ENCODE results near the gene IFIT1.
"Not testable (repeated sequence)": the region's sequence is repeated elsewhere in the genome, so short reads cannot be mapped to it uniquely, and the experiment has no call there.

The IFIT1 gene

DNA sequence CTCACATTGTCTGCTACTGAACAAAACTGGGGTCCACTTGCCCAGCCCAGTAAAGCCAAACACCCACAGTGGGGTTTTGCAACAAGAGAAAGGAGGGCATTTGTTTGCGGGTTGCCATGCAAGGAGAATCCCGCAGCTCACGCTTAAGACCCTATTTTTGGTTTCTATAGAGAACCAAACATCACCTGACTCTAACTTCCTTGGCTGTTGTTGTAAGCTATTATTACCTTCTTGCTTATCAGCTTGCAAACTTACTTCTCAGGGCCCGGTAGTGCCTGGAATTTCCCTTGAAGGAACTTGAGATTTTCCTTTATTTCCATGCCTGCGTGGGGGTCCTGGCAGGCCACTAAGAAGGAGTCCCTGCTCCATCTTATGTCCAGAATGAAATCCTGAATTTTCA, 43.9 kb upstream of the IFIT1 start:
- no peak overlapping the region for H3K27ac ChIP-seq (ENCODE audit: low read depth, low read length)

DNA sequence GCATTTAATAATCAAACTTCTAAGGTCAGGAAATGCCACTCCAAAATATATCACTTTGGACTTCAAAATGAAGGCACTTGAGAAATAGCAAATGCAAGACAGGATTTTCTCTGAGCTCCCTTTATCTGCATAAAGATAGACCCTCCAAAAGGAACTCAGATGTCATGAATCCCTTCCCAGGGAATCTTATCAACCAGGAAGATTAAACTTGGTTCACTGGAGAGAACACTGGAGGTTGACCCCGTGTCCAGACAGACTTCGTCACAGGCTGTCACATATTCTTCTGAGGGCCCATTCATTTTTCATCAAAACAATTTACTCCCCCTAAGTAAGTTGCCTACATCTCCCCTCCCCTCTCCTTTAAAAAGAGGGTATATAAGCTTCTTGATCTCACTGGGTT, 43.4 kb upstream of the IFIT1 start:
- H3K4me3 ChIP-seq (ENCODE audit: low read length): no peak overlapping the region
- H3F3A ChIP-seq (ENCODE audit: control insufficient read depth, insufficient read depth): no peaks in the 10 kb centered on the region
- H3K4me1 ChIP-seq (ENCODE audit: control insufficient read depth, low read length): no peaks in the 10 kb centered on the region
- H3K27me3 ChIP-seq (ENCODE audit: control insufficient read depth, low read length): peaks cover 18% of the 10 kb centered on the region
- H3K79me2 ChIP-seq (ENCODE audit: control insufficient read depth, low read length): no peaks in the 10 kb centered on the region
- H3K9me3 ChIP-seq (ENCODE audit: control insufficient read depth, insufficient read depth, low read length): no peaks in the 10 kb centered on the region
- no peak overlapping the region for H3K4me2 ChIP-seq (ENCODE audit: low read length)
- TF ChIP-seq, protein P1, sequence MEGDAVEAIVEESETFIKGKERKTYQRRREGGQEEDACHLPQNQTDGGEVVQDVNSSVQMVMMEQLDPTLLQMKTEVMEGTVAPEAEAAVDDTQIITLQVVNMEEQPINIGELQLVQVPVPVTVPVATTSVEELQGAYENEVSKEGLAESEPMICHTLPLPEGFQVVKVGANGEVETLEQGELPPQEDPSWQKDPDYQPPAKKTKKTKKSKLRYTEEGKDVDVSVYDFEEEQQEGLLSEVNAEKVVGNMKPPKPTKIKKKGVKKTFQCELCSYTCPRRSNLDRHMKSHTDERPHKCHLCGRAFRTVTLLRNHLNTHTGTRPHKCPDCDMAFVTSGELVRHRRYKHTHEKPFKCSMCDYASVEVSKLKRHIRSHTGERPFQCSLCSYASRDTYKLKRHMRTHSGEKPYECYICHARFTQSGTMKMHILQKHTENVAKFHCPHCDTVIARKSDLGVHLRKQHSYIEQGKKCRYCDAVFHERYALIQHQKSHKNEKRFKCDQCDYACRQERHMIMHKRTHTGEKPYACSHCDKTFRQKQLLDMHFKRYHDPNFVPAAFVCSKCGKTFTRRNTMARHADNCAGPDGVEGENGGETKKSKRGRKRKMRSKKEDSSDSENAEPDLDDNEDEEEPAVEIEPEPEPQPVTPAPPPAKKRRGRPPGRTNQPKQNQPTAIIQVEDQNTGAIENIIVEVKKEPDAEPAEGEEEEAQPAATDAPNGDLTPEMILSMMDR (IDR thresholded peaks at IDR 0.05; ENCODE audit: low read depth, low read length, poor library complexity, severe bottlenecking): no peak
- TF ChIP-seq EZH2phosphoT487 (IDR thresholded peaks at IDR 0.05; ENCODE audit: borderline replicate concordance, low read length): no peak
- H3K27ac ChIP-seq (ENCODE audit: low read depth, low read length): no peak overlapping the region
- H4K20me1 ChIP-seq (ENCODE audit: control insufficient read depth, insufficient read depth, low read depth, low read length): no peaks in the 10 kb centered on the region
- no peaks in the 10 kb centered on the region for H3K9me2 ChIP-seq (replicated peaks; ENCODE audit: control insufficient read depth, low read length)
- no peaks in the 10 kb centered on the region for H3K36me3 ChIP-seq (ENCODE audit: control insufficient read depth, low read length)

More for the DNA sequence above, 43.9 kb upstream of the IFIT1 start:
- H4K20me1 ChIP-seq (ENCODE audit: control insufficient read depth, insufficient read depth, low read depth, low read length): no peaks in the 10 kb centered on the region
- TF ChIP-seq EZH2phosphoT487 (IDR thresholded peaks at IDR 0.05; ENCODE audit: borderline replicate concordance, low read length): no peak
- TF ChIP-seq, protein P1 (IDR thresholded peaks at IDR 0.05; ENCODE audit: low read depth, low read length, poor library complexity, severe bottlenecking): no peak
- H3K9me2 ChIP-seq (replicated peaks; ENCODE audit: control insufficient read depth, low read length): no peaks in the 10 kb centered on the region
- no peak overlapping the region for H3K4me3 ChIP-seq (ENCODE audit: low read length)
- no peaks in the 10 kb centered on the region for H3K36me3 ChIP-seq (ENCODE audit: control insufficient read depth, low read length)
- no peaks in the 10 kb centered on the region for H3K79me2 ChIP-seq (ENCODE audit: control insufficient read depth, low read length)
- H3K27me3 ChIP-seq (ENCODE audit: control insufficient read depth, low read length): peaks cover 18% of the 10 kb centered on the region
- H3K4me1 ChIP-seq (ENCODE audit: control insufficient read depth, low read length): no peaks in the 10 kb centered on the region
- H3F3A ChIP-seq (ENCODE audit: control insufficient read depth, insufficient read depth): no peaks in the 10 kb centered on the region
- H3K9me3 ChIP-seq (ENCODE audit: control insufficient read depth, insufficient read depth, low read length): no peaks in the 10 kb centered on the region
- no peak overlapping the region for H3K4me2 ChIP-seq (ENCODE audit: low read length)

DNA sequence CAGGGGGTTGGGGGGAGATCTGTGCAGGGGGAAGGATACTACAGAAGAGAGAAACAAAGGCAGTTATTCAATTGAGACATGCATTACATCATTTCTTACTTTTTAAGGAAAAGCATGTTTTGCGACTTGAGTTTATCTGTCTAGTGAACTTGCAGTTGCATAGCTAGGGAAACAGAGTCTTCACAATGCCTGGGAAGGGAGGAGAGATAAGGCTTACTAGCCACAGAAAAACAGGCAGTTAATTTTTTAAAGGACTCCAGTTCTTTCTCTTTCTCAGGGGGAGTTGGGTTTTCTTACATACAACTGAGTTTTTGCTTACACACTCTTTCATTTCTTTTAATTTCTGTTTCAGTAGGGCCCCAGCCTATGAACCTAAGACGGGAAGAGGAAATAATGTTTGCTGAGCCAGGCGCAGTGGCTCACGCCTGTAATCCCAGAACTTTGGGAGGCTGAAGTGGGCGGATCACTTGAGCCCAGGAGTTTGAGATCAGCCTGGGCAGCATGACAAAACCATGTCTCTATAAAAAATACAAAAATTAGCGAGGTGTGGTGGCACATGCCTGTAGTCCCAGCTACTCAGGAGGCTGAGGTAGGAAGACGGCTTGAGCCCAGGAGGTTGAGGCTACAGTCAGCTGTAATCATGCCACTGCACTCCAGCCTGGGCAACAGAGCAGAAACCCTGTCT, 41.6 kb upstream of the IFIT1 start:
- H3K9me2 ChIP-seq (replicated peaks; ENCODE audit: control insufficient read depth, low read length); H3K36me3 ChIP-seq (ENCODE audit: control insufficient read depth, low read length); H4K20me1 ChIP-seq (ENCODE audit: control insufficient read depth, insufficient read depth, low read depth, low read length); H3K4me1 ChIP-seq (ENCODE audit: control insufficient read depth, low read length); H3K9me3 ChIP-seq (ENCODE audit: control insufficient read depth, insufficient read depth, low read length); H3K79me2 ChIP-seq (ENCODE audit: control insufficient read depth, low read length); H3K27ac ChIP-seq (ENCODE audit: low read depth, low read length); H3K4me2 ChIP-seq (ENCODE audit: low read length); H3K4me3 ChIP-seq (ENCODE audit: low read length); H3F3A ChIP-seq (ENCODE audit: control insufficient read depth, insufficient read depth): not testable (repeated sequence)
- H3K27me3 ChIP-seq (ENCODE audit: control insufficient read depth, low read length): peaks cover 18% of the 10 kb centered on the region

DNA sequence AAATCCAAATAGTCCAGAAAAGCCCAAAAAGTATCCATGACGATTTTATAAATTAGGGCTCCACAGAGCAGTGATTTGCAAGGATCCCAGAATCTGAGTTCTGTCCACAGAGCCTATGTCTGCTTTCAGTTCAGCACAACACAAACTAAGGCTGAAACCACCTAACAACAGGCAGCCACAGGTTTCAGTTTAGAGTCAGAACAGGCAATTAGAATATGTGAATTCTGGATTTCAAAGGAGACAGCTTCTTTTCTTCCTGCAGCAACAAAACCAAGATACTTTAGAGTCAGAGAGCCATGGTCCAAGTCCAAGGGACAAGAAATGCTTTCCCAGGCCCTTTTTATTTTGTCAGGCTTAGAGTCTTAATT, 41.0 kb upstream of the IFIT1 start:
- Histone ChIP-seq H3K4me2 (ENCODE audit: low read length) (no peak overlapping the region), H3K27ac (ENCODE audit: low read depth, low read length) (no peak overlapping the region), H3K4me1 (ENCODE audit: control insufficient read depth, low read length) (no peaks in the 10 kb centered on the region), H3K36me3 (ENCODE audit: control insufficient read depth, low read length) (no peaks in the 10 kb centered on the region), H3K9me2 (replicated peaks; ENCODE audit: control insufficient read depth, low read length) (no peaks in the 10 kb centered on the region), H3K9me3 (ENCODE audit: control insufficient read depth, insufficient read depth, low read length) (no peaks in the 10 kb centered on the region), H3K27me3 (ENCODE audit: control insufficient read depth, low read length) (peaks cover 18% of the 10 kb centered on the region), H3K4me3 (ENCODE audit: low read length) (no peak overlapping the region), H3F3A (ENCODE audit: control insufficient read depth, insufficient read depth) (no peaks in the 10 kb centered on the region), H3K79me2 (ENCODE audit: control insufficient read depth, low read length) (no peaks in the 10 kb centered on the region), H4K20me1 (ENCODE audit: control insufficient read depth, insufficient read depth, low read depth, low read length) (no peaks in the 10 kb centered on the region)
- TF ChIP-seq, protein P1 (IDR thresholded peaks at IDR 0.05; ENCODE audit: low read depth, low read length, poor library complexity, severe bottlenecking): no peak
- no peak for TF ChIP-seq EZH2phosphoT487 (IDR thresholded peaks at IDR 0.05; ENCODE audit: borderline replicate concordance, low read length)

Data from DOHH2 (cell line).